LNCaP clone FGC (cell line): ENCODE measurements around the gene REXO4.

ENCODE experiments used
- DNase-seq: peaks from one replicate; pipeline ENCODE4 v3.0.0-alpha.2; 2011; ENCODE audit warnings: low read depth
- H3K4me3 ChIP-seq: 2 replicates; pipeline ENCODE4 v1.5.1; 2011; ENCODE audit warnings: mild to moderate bottlenecking, low read depth, low read length, control low read depth
- TF ChIP-seq, protein P1 (sequence below): IDR thresholded peaks from 2 replicates; pipeline ENCODE4 v1.5.1; 2012; ENCODE audit warnings: mild to moderate bottlenecking; ENCODE audit not compliant: control insufficient read depth, insufficient read depth; ENCODE audit errors: extremely low read depth

Gene REXO4

DNA sequence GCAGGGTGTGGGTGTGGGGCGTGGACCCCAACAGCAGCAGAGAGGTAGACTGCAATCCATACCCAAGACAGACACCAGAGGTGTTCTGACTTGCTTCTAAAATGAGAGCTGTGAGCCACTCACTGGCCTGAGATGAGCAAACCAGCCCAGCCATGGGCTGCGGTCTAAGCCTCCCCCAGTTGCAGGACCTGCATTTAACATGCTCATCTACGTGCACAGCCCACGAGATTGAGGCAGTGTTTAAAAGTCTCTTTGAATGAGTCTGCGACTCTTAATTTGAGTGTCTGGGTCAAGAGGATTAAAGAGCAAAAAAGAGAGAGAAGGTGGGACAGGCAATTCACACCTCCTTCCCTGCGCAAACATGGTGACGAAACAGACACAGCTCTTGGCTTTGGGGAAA, 47.9 kb downstream of the REXO4 start:
- TF ChIP-seq, protein P1, sequence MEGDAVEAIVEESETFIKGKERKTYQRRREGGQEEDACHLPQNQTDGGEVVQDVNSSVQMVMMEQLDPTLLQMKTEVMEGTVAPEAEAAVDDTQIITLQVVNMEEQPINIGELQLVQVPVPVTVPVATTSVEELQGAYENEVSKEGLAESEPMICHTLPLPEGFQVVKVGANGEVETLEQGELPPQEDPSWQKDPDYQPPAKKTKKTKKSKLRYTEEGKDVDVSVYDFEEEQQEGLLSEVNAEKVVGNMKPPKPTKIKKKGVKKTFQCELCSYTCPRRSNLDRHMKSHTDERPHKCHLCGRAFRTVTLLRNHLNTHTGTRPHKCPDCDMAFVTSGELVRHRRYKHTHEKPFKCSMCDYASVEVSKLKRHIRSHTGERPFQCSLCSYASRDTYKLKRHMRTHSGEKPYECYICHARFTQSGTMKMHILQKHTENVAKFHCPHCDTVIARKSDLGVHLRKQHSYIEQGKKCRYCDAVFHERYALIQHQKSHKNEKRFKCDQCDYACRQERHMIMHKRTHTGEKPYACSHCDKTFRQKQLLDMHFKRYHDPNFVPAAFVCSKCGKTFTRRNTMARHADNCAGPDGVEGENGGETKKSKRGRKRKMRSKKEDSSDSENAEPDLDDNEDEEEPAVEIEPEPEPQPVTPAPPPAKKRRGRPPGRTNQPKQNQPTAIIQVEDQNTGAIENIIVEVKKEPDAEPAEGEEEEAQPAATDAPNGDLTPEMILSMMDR = no peak
- H3K4me3 ChIP-seq = no peak overlapping the region
- DNase-seq = no peak

DNA sequence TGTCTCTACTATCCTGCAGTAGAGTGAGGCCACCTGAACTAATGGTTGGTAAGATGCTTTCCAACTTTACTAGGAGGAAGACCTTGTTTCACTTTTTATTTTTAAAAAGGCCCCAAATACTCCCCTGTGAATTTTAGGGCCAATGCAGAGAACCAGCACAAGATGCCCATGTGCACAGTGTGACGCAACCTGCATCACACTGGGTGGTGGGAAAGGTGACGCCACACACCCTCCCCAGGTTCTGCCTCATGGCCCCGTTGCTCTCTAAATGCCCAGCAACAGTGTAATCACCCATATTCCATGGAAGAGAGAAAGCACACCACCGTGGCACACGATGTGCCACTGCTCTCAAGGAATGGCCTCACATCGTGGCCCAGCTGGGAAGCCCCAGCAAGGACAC, 48.4 kb downstream of the REXO4 start:
- TF ChIP-seq, protein P1 = no peak
- no peak for DNase-seq
- H3K4me3 ChIP-seq = no peak overlapping the region

DNA sequence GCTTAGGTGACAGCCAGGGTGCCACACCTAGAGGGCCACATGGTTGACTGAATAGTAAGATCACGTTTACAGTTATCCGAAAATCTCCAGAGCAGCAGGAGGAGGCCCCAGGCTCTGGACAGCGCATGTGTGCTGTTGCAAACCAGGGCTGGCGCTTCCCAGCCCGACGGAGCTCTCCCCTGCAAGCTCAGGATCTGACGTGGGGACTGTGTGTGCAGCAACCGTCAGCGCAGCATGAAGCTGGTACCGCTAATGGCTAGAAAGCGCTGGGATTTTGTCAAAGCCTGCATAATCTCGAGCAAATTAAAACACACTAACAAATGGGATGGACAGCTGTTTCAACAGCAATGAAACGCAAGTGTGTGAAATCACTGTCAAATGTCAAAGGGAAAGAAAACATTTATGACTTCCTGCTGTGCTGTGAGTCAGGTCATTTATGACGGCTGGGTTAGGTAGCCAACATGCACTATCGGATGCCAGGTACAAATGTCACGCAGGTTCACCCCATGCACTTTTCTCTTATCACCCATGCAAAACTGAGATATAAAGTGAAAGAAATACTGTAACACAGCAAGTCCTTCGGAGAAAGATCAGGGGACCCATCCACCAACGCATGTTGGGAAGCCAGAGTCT, 49.4 kb downstream of the REXO4 start:
- DNase-seq = peak; percentile 57
- TF ChIP-seq, protein P1 = no peak
- peak overlapping the region; percentile 3; the same call in 1 of the 2 replicates for H3K4me3 ChIP-seq

DNA sequence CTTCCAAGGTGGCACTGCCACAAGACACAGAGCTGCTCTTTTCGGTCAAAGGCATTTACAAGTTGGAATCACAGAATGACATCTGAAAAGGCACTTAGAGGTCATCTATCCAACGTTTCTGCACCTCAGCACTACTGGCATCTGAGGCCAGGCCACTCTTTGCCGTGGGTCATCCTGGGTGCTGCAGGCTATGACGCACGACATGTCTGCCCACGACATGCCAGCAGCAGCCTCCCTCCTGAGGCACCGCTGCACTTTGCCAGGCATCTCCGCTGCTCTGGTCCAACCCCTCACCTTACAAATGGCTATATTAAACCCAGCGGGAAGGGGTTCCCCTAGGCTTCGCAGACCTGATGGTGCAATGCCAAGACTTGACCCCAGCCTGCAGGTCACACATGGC, 50.0 kb downstream of the REXO4 start:
- no peak for DNase-seq
- TF ChIP-seq, protein P1 = no peak
- H3K4me3 ChIP-seq = no peak overlapping the region

DNA sequence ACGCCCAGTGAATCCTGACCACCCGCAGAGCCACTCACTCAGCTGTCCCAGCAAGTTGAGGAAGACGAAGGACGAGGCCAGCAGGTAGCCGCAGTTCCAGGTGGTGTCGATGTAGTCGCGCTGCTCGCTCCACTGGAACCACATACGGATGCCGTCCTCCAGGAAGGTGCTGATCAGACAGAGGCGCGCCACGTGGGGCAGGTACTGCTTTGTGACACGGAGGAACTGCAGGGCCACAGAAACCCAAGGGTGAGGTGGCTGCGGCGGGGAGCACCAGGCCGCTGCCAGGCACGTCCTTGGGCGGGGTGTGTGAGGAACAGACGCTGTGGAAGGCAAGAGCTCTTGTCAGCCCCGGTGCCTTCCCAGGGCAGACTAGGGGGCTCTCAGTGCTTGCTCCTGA, 50.6 kb downstream of the REXO4 start:
- no peak for DNase-seq
- TF ChIP-seq, protein P1 = no peak
- no peak overlapping the region for H3K4me3 ChIP-seq

DNA sequence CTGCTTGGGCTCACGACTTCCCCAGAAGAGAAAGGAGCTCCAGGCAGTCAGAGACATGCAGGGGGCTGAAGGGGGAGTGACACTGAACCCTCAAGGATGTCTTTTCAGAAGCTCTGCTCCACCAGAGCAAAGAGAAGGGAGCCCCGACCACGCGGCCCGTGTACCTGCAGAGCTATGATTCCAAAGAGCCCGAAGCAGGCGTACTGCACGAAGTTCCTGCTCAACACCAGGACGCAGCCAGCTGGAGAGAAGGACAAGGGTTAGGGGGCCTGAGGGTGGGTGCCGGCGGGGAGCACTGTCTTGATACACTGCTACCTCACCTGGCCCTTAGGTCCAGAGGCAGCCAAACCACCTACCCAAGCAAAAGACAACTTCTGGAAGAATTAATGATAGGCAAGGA, 51.4 kb downstream of the REXO4 start:
- TF ChIP-seq, protein P1 = no peak
- H3K4me3 ChIP-seq = no peak overlapping the region
- DNase-seq = no peak
